ENCODE measurements around the gene PAGE1. TPM values are rescaled to one million over a fixed set of nuclear protein-coding genes. Genes with fewer than 3 reads are reported as not detected.

The PAGE1 gene, protein sequence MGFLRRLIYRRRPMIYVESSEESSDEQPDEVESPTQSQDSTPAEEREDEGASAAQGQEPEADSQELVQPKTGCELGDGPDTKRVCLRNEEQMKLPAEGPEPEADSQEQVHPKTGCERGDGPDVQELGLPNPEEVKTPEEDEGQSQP
- not detected in 2 replicates for total RNA-seq

DNA sequence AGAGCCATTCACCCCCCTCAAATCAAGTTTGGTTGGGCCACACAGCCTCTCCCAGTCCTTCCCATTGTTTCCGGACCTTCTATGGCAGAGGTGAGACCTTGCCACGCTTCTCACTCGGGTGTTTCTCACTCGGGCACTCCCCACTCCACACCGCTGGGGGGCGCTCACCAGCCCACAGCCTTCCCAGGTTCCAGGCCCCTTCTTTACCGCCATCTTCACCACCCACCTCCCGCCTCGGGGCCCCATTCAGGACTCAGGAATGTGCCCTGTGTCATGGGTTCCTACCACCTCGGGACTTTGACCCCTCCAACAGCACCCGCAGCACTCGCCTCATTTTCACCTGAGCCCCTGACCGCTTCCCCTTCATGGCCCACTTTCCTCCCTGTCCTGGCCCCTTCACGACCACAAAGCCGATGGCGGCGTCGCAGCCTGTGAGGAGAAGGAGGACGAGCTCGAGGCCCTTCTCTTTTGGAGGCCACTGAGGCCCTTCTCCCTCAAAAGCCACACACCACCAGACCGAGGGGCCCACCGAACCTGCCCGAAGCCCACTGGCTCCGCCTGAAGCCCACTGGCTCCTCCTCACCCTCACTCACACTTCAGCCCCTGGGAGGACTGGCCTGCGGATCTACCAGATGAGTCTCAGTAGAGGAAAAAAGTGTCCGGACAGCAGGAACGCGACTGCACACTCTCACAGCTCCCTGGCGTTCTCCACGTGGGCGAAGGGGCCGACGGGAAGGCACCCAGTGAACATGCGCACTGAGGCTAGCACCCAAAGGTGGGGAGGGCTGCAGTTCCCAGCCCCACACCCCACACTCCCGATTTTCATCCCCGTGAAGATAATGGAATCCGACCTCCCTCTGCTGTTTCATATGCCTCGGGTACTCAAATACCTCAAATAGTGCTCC, at the start of gene PAGE1:
PAGE1 (minus strand) TSS at position 709 of the 905 bp plus-strand sequence. CDS start 1,214 bp downstream, outside the sequence.

Other genes with a start within 250 kb of the PAGE1 start
- gene GAGE12C, start 163.8 kb downstream of the PAGE1 start, total RNA-seq, result not detected in 2 replicates
- gene GAGE12D, start 154.3 kb downstream of the PAGE1 start, total RNA-seq, result not detected in 2 replicates
- gene GAGE12E, start 144.7 kb downstream of the PAGE1 start, total RNA-seq, result not detected in 2 replicates
- not detected in 2 replicates for gene GAGE12F, start 135.1 kb downstream of the PAGE1 start, total RNA-seq
- not detected in 2 replicates for gene GAGE12G, start 125.6 kb downstream of the PAGE1 start, total RNA-seq
- not detected in 2 replicates for gene GAGE12H, start 116.0 kb downstream of the PAGE1 start, total RNA-seq
- gene GAGE2A, start 106.5 kb downstream of the PAGE1 start, total RNA-seq, result not detected in 2 replicates
- not detected in 2 replicates for gene GAGE1, start 97.0 kb downstream of the PAGE1 start, total RNA-seq
- gene PAGE4, start 133.3 kb upstream of the PAGE1 start, total RNA-seq, result not detected in 2 replicates
- 2.3 and 3.3 TPM in 2 replicates for gene USP27X, start 183.5 kb upstream of the PAGE1 start, total RNA-seq
- 4.6 and 9.4 TPM in 2 replicates for gene CLCN5, start 226.6 kb upstream of the PAGE1 start, total RNA-seq

Data from mesangial cell (primary cell).